ENCODE measurements around the gene FLT1.

The FLT1 gene, protein sequence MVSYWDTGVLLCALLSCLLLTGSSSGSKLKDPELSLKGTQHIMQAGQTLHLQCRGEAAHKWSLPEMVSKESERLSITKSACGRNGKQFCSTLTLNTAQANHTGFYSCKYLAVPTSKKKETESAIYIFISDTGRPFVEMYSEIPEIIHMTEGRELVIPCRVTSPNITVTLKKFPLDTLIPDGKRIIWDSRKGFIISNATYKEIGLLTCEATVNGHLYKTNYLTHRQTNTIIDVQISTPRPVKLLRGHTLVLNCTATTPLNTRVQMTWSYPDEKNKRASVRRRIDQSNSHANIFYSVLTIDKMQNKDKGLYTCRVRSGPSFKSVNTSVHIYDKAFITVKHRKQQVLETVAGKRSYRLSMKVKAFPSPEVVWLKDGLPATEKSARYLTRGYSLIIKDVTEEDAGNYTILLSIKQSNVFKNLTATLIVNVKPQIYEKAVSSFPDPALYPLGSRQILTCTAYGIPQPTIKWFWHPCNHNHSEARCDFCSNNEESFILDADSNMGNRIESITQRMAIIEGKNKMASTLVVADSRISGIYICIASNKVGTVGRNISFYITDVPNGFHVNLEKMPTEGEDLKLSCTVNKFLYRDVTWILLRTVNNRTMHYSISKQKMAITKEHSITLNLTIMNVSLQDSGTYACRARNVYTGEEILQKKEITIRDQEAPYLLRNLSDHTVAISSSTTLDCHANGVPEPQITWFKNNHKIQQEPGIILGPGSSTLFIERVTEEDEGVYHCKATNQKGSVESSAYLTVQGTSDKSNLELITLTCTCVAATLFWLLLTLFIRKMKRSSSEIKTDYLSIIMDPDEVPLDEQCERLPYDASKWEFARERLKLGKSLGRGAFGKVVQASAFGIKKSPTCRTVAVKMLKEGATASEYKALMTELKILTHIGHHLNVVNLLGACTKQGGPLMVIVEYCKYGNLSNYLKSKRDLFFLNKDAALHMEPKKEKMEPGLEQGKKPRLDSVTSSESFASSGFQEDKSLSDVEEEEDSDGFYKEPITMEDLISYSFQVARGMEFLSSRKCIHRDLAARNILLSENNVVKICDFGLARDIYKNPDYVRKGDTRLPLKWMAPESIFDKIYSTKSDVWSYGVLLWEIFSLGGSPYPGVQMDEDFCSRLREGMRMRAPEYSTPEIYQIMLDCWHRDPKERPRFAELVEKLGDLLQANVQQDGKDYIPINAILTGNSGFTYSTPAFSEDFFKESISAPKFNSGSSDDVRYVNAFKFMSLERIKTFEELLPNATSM (N-terminal part only)

DNA sequence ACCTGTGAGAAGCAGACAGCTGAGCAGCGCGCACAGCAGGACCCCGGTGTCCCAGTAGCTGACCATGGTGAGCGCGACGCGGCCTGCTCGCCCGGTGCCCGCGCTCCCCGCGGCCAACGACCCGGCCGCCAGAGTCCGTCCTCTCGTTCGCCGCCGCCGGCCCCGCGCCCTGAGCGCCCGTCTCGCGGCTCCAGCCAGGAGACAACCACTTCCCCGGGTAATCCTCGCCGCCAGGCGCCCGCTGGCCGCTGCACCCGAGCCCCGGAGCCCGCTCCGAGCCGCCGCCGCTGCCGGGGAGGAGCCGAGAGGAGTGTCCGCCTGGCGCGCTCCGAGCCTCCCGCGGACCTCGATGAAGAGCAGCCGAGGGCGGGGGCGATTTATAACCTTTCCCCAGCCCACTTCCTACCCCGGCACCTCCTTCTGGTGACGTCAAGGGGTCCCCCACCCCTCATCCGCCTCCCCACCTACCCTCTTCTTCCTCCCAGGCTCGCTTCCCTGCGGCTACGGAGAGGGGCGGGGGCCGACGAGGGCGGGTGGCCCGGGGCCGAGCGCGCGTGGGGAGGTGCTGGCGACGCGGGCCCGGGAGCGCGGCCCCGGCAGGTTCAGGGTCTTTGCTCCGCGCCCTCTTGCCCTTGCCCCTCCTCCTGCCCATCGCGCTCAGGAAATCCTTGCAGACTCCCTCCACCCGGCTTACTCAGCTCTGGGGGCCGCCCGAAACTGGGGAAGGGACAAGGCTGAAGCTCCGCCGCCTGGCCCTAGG, at the start of gene FLT1:
TSS of gene FLT1 (minus strand) at position 351 of the 760 bp plus-strand sequence. CDS start at position 66, 285 bp downstream.
- TF ChIP-seq CTCF (IDR thresholded peaks at IDR 0.05; ENCODE audit: control insufficient read depth, extremely low read depth, insufficient read depth) = no peak
- no peak for DNase-seq (ENCODE audit: low read depth)
- H3K4me3 ChIP-seq (ENCODE audit: low read depth, low read length) = no peak within 1 kb of the TSS

DNA sequence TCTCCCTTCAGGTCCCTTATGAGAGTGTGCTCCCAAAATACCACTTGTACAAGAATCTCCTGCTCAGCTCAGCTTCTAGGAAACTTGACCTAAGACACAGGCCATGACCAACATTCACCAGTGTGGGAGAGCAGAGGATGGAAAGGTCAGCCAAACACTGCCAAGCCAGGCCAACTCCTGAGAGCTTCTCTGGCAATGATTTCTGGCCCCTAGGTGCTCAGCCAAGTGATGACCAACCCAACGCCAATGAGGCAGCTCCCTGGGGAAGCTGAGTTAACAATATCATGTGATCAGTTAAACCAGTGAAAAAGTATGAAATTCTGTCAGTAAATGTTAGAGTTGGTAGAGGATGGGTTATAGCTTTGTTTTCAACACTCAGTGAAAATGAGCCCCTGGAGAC, 49.1 kb upstream of the FLT1 start:
- no peak overlapping the region for H3K4me3 ChIP-seq (ENCODE audit: low read depth, low read length)
- DNase-seq (ENCODE audit: low read depth) = no peak
- TF ChIP-seq CTCF (IDR thresholded peaks at IDR 0.05; ENCODE audit: control insufficient read depth, extremely low read depth, insufficient read depth) = no peak

DNA sequence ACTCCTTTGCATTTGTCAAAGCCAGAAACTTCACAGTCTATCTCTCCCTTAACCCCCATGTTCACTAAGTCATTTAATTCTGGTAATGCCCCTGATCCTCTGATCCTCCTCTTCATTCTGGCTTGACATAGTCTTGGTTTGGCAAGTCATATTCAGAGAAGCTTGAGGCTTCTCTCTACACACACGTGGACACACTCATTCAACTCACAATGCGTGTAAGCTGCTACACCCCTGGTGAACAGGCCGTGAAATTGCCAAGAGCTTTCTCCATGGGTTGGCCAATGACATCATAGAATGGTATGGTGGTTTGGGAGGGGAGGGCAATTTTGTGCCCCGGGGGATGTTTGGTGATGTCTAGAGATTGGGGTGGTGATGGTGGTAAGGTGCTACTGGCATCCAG, 47.9 kb upstream of the FLT1 start:
- no peak overlapping the region for H3K4me3 ChIP-seq (ENCODE audit: low read depth, low read length)
- no peak for DNase-seq (ENCODE audit: low read depth)
- TF ChIP-seq CTCF (IDR thresholded peaks at IDR 0.05; ENCODE audit: control insufficient read depth, extremely low read depth, insufficient read depth) = no peak

DNA sequence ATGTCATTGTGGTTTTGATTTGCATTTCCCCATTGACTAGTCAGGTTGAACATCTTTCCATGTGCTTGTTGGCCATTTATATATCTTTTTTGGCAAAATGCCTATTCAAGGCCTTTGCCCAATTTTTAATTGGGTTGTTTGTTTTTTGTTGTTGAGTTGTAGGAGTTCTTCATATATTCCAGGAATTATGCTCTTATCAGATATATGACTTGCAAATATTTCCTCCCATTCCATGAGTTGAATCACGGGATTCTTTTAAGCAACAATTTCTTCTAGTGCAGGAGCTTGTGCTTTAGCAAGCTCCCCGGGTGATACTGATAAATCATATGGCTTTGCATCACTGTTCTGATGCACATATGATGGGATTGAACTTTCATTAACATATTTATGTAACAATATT, 47.0 kb upstream of the FLT1 start:
- DNase-seq (ENCODE audit: low read depth) = no peak
- no peak for TF ChIP-seq CTCF (IDR thresholded peaks at IDR 0.05; ENCODE audit: control insufficient read depth, extremely low read depth, insufficient read depth)
- no peak overlapping the region for H3K4me3 ChIP-seq (ENCODE audit: low read depth, low read length)

GRCh38 chr13:28540612-28541011, 45.7 kb upstream of the FLT1 start:
- no peak for DNase-seq (ENCODE audit: low read depth)
- no peak for TF ChIP-seq CTCF (IDR thresholded peaks at IDR 0.05; ENCODE audit: control insufficient read depth, extremely low read depth, insufficient read depth)
- no peak overlapping the region for H3K4me3 ChIP-seq (ENCODE audit: low read depth, low read length)
